ENCODE results near the gene COX4I1.

COX4I1 gene

DNA sequence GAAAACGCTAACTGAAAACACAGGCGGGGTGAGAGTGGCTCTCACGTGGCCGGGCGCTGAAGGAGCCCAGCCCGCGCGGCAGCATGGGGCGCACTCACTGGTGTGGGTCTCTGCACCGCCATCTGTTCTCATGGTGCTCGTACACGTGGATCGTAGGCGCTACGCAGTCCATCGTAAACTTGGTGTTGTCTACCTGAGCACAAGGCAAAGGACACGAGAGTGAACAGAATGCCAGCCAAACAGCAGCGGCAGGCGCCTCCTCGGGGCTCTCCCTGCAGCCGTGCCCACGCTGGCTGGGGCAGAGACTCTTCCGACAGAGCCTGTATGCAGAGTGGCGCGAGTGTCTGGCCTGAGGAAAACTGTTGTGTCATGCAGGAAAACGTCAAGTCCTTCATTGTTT, 19.2 kb upstream of the COX4I1 start:
- DNase-seq (ENCODE audit: extremely low read depth, low read depth): no peak
- TF ChIP-seq, protein P1, sequence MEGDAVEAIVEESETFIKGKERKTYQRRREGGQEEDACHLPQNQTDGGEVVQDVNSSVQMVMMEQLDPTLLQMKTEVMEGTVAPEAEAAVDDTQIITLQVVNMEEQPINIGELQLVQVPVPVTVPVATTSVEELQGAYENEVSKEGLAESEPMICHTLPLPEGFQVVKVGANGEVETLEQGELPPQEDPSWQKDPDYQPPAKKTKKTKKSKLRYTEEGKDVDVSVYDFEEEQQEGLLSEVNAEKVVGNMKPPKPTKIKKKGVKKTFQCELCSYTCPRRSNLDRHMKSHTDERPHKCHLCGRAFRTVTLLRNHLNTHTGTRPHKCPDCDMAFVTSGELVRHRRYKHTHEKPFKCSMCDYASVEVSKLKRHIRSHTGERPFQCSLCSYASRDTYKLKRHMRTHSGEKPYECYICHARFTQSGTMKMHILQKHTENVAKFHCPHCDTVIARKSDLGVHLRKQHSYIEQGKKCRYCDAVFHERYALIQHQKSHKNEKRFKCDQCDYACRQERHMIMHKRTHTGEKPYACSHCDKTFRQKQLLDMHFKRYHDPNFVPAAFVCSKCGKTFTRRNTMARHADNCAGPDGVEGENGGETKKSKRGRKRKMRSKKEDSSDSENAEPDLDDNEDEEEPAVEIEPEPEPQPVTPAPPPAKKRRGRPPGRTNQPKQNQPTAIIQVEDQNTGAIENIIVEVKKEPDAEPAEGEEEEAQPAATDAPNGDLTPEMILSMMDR (IDR thresholded peaks at IDR 0.05; ENCODE audit: low read depth, low read length): no peak

DNA sequence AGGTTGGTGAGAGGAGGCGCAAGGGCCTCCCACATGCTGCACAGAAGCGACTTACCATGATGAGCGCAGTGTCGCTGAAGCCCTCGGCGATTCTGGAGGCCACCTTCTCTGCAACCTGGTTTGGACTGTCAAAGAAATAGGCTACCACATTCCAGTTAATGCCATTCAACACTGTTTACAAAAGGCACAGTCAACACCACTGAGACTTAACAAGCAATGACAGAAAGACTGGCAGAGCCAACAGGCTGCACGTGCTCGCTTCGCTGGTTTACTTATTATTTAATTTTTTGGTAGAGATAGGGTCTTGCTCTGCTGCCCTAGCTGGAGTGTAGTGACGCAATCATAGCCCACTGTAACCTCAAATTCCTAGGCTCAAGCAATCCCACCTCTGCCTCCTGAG, 18.3 kb upstream of the COX4I1 start:
- TF ChIP-seq, protein P1 (IDR thresholded peaks at IDR 0.05; ENCODE audit: low read depth, low read length): no peak
- DNase-seq (ENCODE audit: extremely low read depth, low read depth): no peak

DNA sequence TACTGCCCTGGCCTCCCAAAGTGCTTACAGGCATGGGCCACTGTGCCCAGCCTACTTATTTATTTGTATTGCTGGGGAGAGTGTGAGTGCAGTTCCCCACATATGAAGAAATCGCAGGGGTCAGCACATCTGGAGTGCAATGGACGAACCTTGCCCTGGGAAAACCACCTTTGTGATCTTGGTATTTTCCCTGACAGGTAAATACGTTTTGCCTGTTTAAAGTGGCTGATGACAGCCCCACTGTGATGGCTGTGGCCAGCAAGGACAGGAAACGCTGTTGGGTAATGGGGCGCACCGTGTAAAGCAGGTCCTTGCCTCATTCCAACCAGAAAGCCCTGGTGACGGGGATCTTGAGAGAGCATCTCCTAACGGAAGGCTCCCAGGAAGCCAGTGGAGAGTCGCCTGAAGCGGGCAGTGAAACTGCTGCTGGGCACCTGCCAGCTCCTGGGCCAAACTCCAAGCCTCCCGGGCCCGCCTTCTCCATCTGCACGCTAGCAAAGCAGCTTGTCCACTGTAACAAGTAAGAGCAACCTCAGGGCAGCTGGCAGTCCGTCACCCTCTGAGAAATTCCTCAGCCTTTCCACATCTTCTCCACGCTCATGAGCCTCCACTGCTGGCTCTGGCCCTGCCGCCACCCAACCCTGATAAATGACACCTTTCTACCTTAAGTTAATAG, 17.7 kb upstream of the COX4I1 start:
- TF ChIP-seq, protein P1 (IDR thresholded peaks at IDR 0.05; ENCODE audit: low read depth, low read length): no peak
- DNase-seq (ENCODE audit: extremely low read depth, low read depth): peak; percentile 77

- TF ChIP-seq, protein P1 (IDR thresholded peaks at IDR 0.05; ENCODE audit: low read depth, low read length): no peak
- DNase-seq (ENCODE audit: extremely low read depth, low read depth): no peak
Measured at GRCh38 chr16:85782451-85782850, 17.0 kb upstream of the COX4I1 start.

DNA sequence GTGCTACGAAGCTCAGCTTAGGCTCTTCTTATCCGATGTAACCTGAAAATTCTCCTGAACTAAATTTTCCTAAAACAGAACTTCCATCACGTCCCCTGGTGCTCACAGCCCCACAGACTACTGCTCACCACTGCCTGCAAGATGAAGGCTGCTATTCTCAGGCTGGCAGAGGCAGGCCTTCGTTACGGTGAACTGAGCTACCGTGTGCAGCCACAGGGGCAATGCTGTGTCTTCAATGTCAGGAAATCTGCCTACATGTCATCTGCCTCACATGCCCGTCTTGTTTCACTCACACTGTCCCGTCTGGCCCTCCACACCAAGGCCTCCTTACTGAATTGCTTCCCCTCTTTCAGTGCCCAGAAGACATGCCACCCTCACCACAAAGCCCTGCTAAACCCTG, 16.1 kb upstream of the COX4I1 start:
- TF ChIP-seq, protein P1 (IDR thresholded peaks at IDR 0.05; ENCODE audit: low read depth, low read length): no peak
- DNase-seq (ENCODE audit: extremely low read depth, low read depth): no peak

DNA sequence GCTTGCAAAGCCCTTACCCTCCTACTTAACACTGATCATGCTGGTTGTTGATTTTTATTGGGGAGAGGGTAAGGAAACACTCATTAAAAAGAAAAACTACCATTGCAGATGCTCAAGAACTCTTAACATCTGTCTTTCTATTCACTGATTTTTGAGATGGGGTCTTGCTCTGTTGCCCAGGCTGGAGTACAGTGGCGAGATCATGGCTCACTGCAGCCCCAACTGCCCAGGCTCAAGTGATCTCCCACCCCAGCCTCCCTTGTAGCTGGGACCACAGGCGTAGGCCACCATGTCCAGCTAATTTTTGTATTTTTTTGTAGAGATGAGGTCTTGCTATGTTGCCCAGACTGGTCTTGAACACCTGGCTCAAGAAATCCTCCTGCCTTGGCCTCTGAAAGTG, 14.7 kb upstream of the COX4I1 start:
- DNase-seq (ENCODE audit: extremely low read depth, low read depth): no peak
- TF ChIP-seq, protein P1 (IDR thresholded peaks at IDR 0.05; ENCODE audit: low read depth, low read length): no peak

- TF ChIP-seq, protein P1 (IDR thresholded peaks at IDR 0.05; ENCODE audit: low read depth, low read length): no peak
- DNase-seq (ENCODE audit: extremely low read depth, low read depth): no peak
Measured at GRCh38 chr16:85785927-85786326, 13.6 kb upstream of the COX4I1 start.
